SHP77 (cell line): ENCODE data around the gene DUSP1.
A peak's percentile ranks its signal among the peaks of the same experiment; 100 is the strongest.

Experiments
- DNase-seq, 2 experiments: peaks; one replicate each; lab custom pipeline; 2025; lab: John Stamatoyannopoulos, UW

Gene DUSP1

GRCh38 chr5:172743112-172743959 lies 27.7 kb downstream of the DUSP1 start:
- no peak for DNase-seq

- DNase-seq, result no peak
Observed at GRCh38 chr5:172741206-172741582, 29.8 kb downstream of the DUSP1 start.

GRCh38 chr5:172740428-172741205 lies 30.4 kb downstream of the DUSP1 start:
- DNase-seq, result peak; percentile 9 to 28

GRCh38 chr5:172739375-172739774 lies 31.6 kb downstream of the DUSP1 start:
- no peak for DNase-seq

GRCh38 chr5:172736508-172737135 lies 34.4 kb downstream of the DUSP1 start:
- DNase-seq, result peak in 1 of 2 experiments; percentile 15

GRCh38 chr5:172735141-172735831 lies 35.7 kb downstream of the DUSP1 start:
- no peak for DNase-seq

- DNase-seq, result no peak
Observed at GRCh38 chr5:172733974-172734346, 37.0 kb downstream of the DUSP1 start.

- no peak for DNase-seq
Observed at GRCh38 chr5:172733131-172733973, 37.6 kb downstream of the DUSP1 start.

- DNase-seq, result no peak
Observed at GRCh38 chr5:172732201-172732865, 38.7 kb downstream of the DUSP1 start.

GRCh38 chr5:172731680-172732074 lies 39.3 kb downstream of the DUSP1 start:
- no peak for DNase-seq

- no peak for DNase-seq
Observed at GRCh38 chr5:172730981-172731679, 39.9 kb downstream of the DUSP1 start.

GRCh38 chr5:172730222-172730621 lies 40.8 kb downstream of the DUSP1 start:
- DNase-seq, result no peak

GRCh38 chr5:172729588-172729987 lies 41.4 kb downstream of the DUSP1 start:
- no peak for DNase-seq

- no peak for DNase-seq
Observed at GRCh38 chr5:172728481-172729241, 42.3 kb downstream of the DUSP1 start.

- no peak for DNase-seq
Observed at GRCh38 chr5:172727551-172727950, 43.4 kb downstream of the DUSP1 start.

GRCh38 chr5:172726966-172727365 lies 44.0 kb downstream of the DUSP1 start:
- no peak for DNase-seq

GRCh38 chr5:172725785-172726184 lies 45.2 kb downstream of the DUSP1 start:
- no peak for DNase-seq

- no peak for DNase-seq
Observed at GRCh38 chr5:172725273-172725672, 45.7 kb downstream of the DUSP1 start.
